PC-3 (cell line): ENCODE measurements around the gene SRPK3. TPM values are rescaled to one million over a fixed set of nuclear protein-coding genes. Genes with fewer than 3 reads are reported as not detected.
"Not testable (repeated sequence)": the region's sequence is repeated elsewhere in the genome, so short reads cannot be mapped to it uniquely, and the experiment has no call there.

Source experiments
- ATAC-seq: fragments of 200-7000 bp; cut with Tn5 transposase; 2 replicates; pipeline ENCODE4 v1.9.1; 2020; ENCODE audit warnings: mild to moderate bottlenecking, moderate library complexity
- BruUV-seq: library from RNA; stranded (reverse); fragments of 400-500 nt; replicated peaks from 2 replicates; lab custom pipeline; 2021; lab: Mats Ljungman, UMichigan
- CTCF ChIA-PET: fragments of 300-600 bp; sonication (Branson Sonifier 250); formaldehyde crosslinking; loops from one replicate; lab custom pipeline; 2022; ENCODE audit warnings: antibody characterized with exemption; lab: Charles Lee
- POLR2A ChIA-PET: fragments of 300-600 bp; sonication (Branson Sonifier 250); formaldehyde crosslinking; loops from one replicate; lab custom pipeline; 2022; ENCODE audit warnings: antibody characterized with exemption; ENCODE audit not compliant: unreplicated experiment; lab: Charles Lee
- DNase-seq: peaks from one replicate; pipeline ENCODE4 v3.0.0-alpha.2; 2015
- H2AFZ ChIP-seq: fragments of 300-600 bp; sonication (generic); 2 replicates; pipeline ENCODE4 v1.6.0; 2016; ENCODE audit warnings: antibody characterized with exemption, low read length
- H3F3A ChIP-seq: fragments of 300-600 bp; sonication (generic); one replicate; pipeline ENCODE4 v1.6.0; 2017; ENCODE audit warnings: antibody characterized with exemption, low read length, control low read depth, mild to moderate bottlenecking; ENCODE audit not compliant: unreplicated experiment
- H3K27ac ChIP-seq: fragments of 300-600 bp; sonication (generic); 2 replicates; pipeline ENCODE4 v1.5.1; 2016; ENCODE audit warnings: mild to moderate bottlenecking, low read length
- H3K27me3 ChIP-seq: fragments of 300-600 bp; sonication (generic); 2 replicates; pipeline ENCODE4 v1.6.1; 2016; ENCODE audit warnings: low read length, mixed read lengths
- H3K36me3 ChIP-seq: fragments of 300-600 bp; sonication (generic); 2 replicates; pipeline ENCODE4 v1.6.1; 2016; ENCODE audit warnings: low read depth, mixed run types, low read length, mixed read lengths
- H3K4me1 ChIP-seq: fragments of 300-600 bp; sonication (generic); 2 replicates; pipeline ENCODE4 v1.5.1; 2016; ENCODE audit warnings: low read length; ENCODE audit not compliant: insufficient read depth
- H3K4me2 ChIP-seq: fragments of 300-600 bp; sonication (generic); 2 replicates; pipeline ENCODE4 v1.6.0; 2016; ENCODE audit warnings: low read length
- H3K4me3 ChIP-seq: fragments of 300-600 bp; sonication (generic); 2 replicates; pipeline ENCODE4 v1.5.1; 2016; ENCODE audit warnings: mild to moderate bottlenecking, low read length, mixed read lengths
- H3K79me2 ChIP-seq: fragments of 300-600 bp; sonication (generic); 2 replicates; pipeline ENCODE4 v1.6.1; 2017; ENCODE audit warnings: low read length, mixed read lengths
- H3K9ac ChIP-seq: fragments of 300-600 bp; sonication (generic); 2 replicates; pipeline ENCODE4 v1.6.0; 2016; ENCODE audit warnings: mild to moderate bottlenecking, low read length
- H3K9me2 ChIP-seq: fragments of 300-600 bp; sonication (generic); replicated peaks from 2 replicates; pipeline ENCODE4 v1.6.1; 2016; ENCODE audit warnings: mixed run types, low read length, mixed read lengths
- H3K9me3 ChIP-seq: fragments of 300-600 bp; sonication (generic); 2 replicates; pipeline ENCODE4 v1.6.1; 2016; ENCODE audit warnings: low read length, mixed read lengths
- H4K20me1 ChIP-seq: fragments of 300-600 bp; sonication (generic); 2 replicates; pipeline ENCODE4 v1.6.1; 2016; ENCODE audit warnings: low read length, mixed read lengths
- EZH2 ChIP-seq: fragments of 300-600 bp; sonication (generic); IDR thresholded peaks from one replicate; pipeline ENCODE4 v1.6.1; 2017; ENCODE audit warnings: antibody characterized with exemption, mild to moderate bottlenecking, low read length; ENCODE audit not compliant: unreplicated experiment
- EZH2phosphoT487 ChIP-seq: fragments of 300-600 bp; sonication (generic); IDR thresholded peaks from 2 replicates; pipeline ENCODE4 v1.6.1; 2018; ENCODE audit warnings: mild to moderate bottlenecking, antibody characterized with exemption, low read length, borderline replicate concordance
- intact Hi-C: fragments of 100-400 bp; cut with micrococcal nuclease; formaldehyde crosslinking; loops from 2 replicates; pipeline ENCODE4 v1.9.0; 2023
- total RNA-seq: library from RNA; depleted of rRNA; stranded (reverse); fragments of >200 nt; gene quantifications from 2 replicates; pipeline ENCODE4 v1.2.3, GENCODE V29; 2014
- TF ChIP-seq, protein P1 (sequence below): fragments of 300-600 bp; sonication (generic); conservative IDR thresholded peaks from 2 replicates; pipeline ENCODE4 v1.5.1; 2017; ENCODE audit warnings: antibody characterized with exemption, low read depth, mild to moderate bottlenecking, low read length

The SRPK3 gene
- total RNA-seq, 1 experiment from 2014 or later: 1.5 TPM

DNA sequence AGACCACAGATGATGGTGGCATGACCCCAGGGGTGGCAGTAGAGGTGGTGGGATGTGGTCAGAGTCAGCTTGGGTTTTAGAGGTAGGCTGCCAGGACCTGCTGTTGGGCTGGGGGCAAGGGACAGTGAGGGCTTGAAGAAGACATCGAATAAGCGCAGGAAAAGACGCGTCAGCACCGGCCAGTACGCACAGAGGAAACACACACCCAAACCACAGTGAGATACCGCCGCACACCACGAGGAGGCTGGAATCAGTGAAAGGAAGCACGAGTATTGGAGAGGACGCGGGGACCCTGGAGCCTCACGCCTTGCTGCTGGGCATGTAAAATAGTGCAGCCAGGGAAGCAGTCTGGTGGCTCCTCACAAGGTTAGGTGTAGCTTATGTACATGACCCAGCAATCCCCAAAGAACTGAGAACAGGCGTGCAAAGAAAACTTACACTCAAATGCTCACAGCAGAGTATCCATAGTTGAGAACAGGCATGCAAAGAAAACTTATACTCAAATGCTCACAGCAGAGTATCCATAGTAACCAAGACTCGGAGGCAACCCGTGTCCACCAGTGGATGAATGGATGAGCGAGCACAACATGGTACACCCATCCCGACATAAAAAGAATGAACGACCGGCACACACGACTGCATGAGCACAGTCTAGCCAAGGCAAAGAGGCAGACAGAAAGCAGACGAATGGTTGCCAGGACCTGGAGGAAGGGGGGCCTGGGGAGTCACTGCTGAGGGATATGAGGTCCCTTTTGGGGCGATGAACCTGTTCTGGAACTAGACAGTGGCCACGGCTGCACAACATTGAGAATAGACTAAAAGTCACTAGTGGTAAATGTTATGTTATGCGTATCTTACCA is 36.2 kb downstream of the SRPK3 start:
- Histone ChIP-seq H3F3A (no peaks in the 10 kb centered on the region), H3K36me3 (no peaks in the 10 kb centered on the region), H3K9me3 (no peaks in the 10 kb centered on the region), H2AFZ (no peak overlapping the region), H3K4me2 (no peak overlapping the region), H3K4me3 (no peak overlapping the region), H3K79me2 (no peaks in the 10 kb centered on the region), H3K27ac (no peak overlapping the region), H3K27me3 (no peaks in the 10 kb centered on the region), H3K9ac (no peak overlapping the region), H4K20me1 (no peaks in the 10 kb centered on the region), H3K9me2 (no peaks in the 10 kb centered on the region), H3K4me1 (no peaks in the 10 kb centered on the region; the same call in 1 of the 2 replicates)
- no peak for DNase-seq
- BruUV-seq: no TSS peak
- intact Hi-C loops: no loop called here
- TF ChIP-seq EZH2 (no peak), EZH2phosphoT487 (no peak)
- TF ChIP-seq, protein P1, sequence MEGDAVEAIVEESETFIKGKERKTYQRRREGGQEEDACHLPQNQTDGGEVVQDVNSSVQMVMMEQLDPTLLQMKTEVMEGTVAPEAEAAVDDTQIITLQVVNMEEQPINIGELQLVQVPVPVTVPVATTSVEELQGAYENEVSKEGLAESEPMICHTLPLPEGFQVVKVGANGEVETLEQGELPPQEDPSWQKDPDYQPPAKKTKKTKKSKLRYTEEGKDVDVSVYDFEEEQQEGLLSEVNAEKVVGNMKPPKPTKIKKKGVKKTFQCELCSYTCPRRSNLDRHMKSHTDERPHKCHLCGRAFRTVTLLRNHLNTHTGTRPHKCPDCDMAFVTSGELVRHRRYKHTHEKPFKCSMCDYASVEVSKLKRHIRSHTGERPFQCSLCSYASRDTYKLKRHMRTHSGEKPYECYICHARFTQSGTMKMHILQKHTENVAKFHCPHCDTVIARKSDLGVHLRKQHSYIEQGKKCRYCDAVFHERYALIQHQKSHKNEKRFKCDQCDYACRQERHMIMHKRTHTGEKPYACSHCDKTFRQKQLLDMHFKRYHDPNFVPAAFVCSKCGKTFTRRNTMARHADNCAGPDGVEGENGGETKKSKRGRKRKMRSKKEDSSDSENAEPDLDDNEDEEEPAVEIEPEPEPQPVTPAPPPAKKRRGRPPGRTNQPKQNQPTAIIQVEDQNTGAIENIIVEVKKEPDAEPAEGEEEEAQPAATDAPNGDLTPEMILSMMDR: no peak
- ChIA-PET POLR2A (no interaction called here), CTCF (no interaction called here)
- ATAC-seq: no peak

DNA sequence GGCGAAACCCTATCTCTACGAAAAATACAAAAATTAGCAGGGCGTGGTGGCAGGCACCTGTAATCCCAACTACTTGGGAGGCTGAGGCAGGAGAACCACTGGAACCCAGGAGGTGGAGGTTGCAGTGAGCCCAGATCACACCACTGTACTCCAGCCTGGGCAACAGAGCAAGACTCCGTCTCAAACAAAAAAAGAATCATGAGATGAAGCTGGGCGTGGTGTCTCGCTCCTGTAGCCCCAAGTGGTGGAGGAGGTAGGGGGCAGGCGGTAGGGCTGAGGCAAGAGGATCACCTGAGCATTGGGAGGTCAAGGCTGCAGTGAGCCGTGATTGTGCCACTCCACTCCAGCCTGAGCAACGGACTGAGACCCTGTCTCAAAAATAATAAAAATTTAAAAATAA is 37.2 kb downstream of the SRPK3 start:
- H3K4me3 ChIP-seq, DNase-seq, H3K9ac ChIP-seq, H3F3A ChIP-seq, POLR2A ChIA-PET, H2AFZ ChIP-seq, intact Hi-C loops, H3K27me3 ChIP-seq, H3K27ac ChIP-seq, H4K20me1 ChIP-seq, H3K4me2 ChIP-seq, CTCF ChIA-PET, ATAC-seq, H3K9me3 ChIP-seq, H3K36me3 ChIP-seq, H3K79me2 ChIP-seq, BruUV-seq, H3K4me1 ChIP-seq, H3K9me2 ChIP-seq: not testable (repeated sequence)

- Histone ChIP-seq H3K9me3 (no peaks in the 10 kb centered on the region), H3K9ac (no peak overlapping the region), H3K36me3 (no peaks in the 10 kb centered on the region), H3K4me3 (peak overlapping the region; percentile 59), H3K27me3 (no peaks in the 10 kb centered on the region), H3F3A (no peaks in the 10 kb centered on the region), H3K79me2 (no peaks in the 10 kb centered on the region), H2AFZ (peak overlapping the region; percentile 80), H4K20me1 (no peaks in the 10 kb centered on the region), H3K27ac (no peak overlapping the region), H3K9me2 (no peaks in the 10 kb centered on the region), H3K4me1 (no peaks in the 10 kb centered on the region; the same call in 1 of the 2 replicates), H3K4me2 (peak overlapping the region; percentile 88)
- no peak for TF ChIP-seq EZH2phosphoT487
- no peak for TF ChIP-seq EZH2
- TF ChIP-seq, protein P1: no peak
- DNase-seq: peak; percentile 24
- CTCF ChIA-PET: no interaction called here
- POLR2A ChIA-PET: no interaction called here
- BruUV-seq: no TSS peak
- peak; percentile 80 for ATAC-seq
- intact Hi-C loops: no loop called here
These were observed 37.9 kb downstream of the SRPK3 start for GRCh38 chrX:153818571-153819383.
